PC-9 (cell line): ENCODE results near the gene MYH14. TPM values are rescaled to one million over a fixed set of nuclear protein-coding genes. Genes with fewer than 3 reads are reported as not detected.

Source experiments
- BruUV-seq: library from RNA; stranded (reverse); fragments of 400-500 nt; replicated peaks from 2 replicates; lab custom pipeline; 2021; lab: Mats Ljungman, UMichigan
- CTCF ChIA-PET: fragments of 300-600 bp; sonication (Branson Sonifier 250); formaldehyde crosslinking; loops from one replicate; lab custom pipeline; 2022; ENCODE audit warnings: antibody characterized with exemption; lab: Charles Lee
- POLR2A ChIA-PET: fragments of 300-600 bp; sonication (Branson Sonifier 250); formaldehyde crosslinking; loops from one replicate; lab custom pipeline; 2022; ENCODE audit warnings: antibody characterized with exemption; ENCODE audit not compliant: unreplicated experiment; lab: Charles Lee
- DNase-seq, 2 experiments: peaks; one replicate each; pipeline versions ENCODE4 v3.0.0 to v3.0.0-alpha.2; 2015 to 2022; ENCODE audit warnings: mixed read lengths in 1 of 2
- H2AFZ ChIP-seq: fragments of 200-600 bp; sonication (generic); 2 replicates; pipeline ENCODE4 v1.8.1; 2017; ENCODE audit warnings: antibody characterized with exemption
- H3F3A ChIP-seq: fragments of 200-600 bp; sonication (generic); 2 replicates; pipeline ENCODE4 v1.8.1; 2017; ENCODE audit warnings: antibody characterized with exemption, mild to moderate bottlenecking, low read depth; ENCODE audit not compliant: insufficient read depth
- H3K27ac ChIP-seq: fragments of 200-600 bp; sonication (generic); 2 replicates; pipeline ENCODE4 v1.6.1; 2016; ENCODE audit warnings: mixed run types
- H3K27me3 ChIP-seq: fragments of 200-600 bp; sonication (generic); 2 replicates; pipeline ENCODE4 v1.6.1; 2016; ENCODE audit warnings: low read depth, mixed run types; ENCODE audit not compliant: insufficient read depth
- H3K36me3 ChIP-seq: fragments of 200-600 bp; sonication (generic); 2 replicates; pipeline ENCODE4 v1.6.1; 2016; ENCODE audit warnings: low read depth, mixed run types
- H3K4me1 ChIP-seq: fragments of 200-600 bp; sonication (generic); replicated peaks from 2 replicates; pipeline ENCODE4 v1.6.1; 2016; ENCODE audit warnings: mixed run types; ENCODE audit not compliant: insufficient read depth
- H3K4me2 ChIP-seq: fragments of 200-600 bp; sonication (generic); 2 replicates; pipeline ENCODE4 v1.6.1; 2017; ENCODE audit warnings: mixed run types
- H3K4me3 ChIP-seq: fragments of 200-600 bp; sonication (generic); 2 replicates; pipeline ENCODE4 v1.6.1; 2016; ENCODE audit warnings: mixed run types
- H3K79me2 ChIP-seq: fragments of 200-600 bp; sonication (generic); 2 replicates; pipeline ENCODE4 v1.6.1; 2017; ENCODE audit warnings: low read depth, mixed run types
- H3K9me2 ChIP-seq: fragments of 200-600 bp; sonication (generic); 2 replicates; pipeline ENCODE4 v1.8.1; 2017; ENCODE audit warnings: mild to moderate bottlenecking; ENCODE audit not compliant: insufficient read depth
- H3K9me3 ChIP-seq: fragments of 200-600 bp; sonication (generic); 2 replicates; pipeline ENCODE4 v1.8.1; 2016; ENCODE audit warnings: low read depth; ENCODE audit not compliant: insufficient read depth
- H4K20me1 ChIP-seq: fragments of 200-600 bp; sonication (generic); 2 replicates; pipeline ENCODE4 v1.8.1; 2017; ENCODE audit not compliant: insufficient read depth
- CTCF ChIP-seq: fragments of 200-600 bp; sonication (generic); conservative IDR thresholded peaks from 2 replicates; pipeline ENCODE4 v1.6.1; 2017; ENCODE audit warnings: mixed run types, antibody characterized with exemption, mild to moderate bottlenecking, moderate library complexity
- EZH2 ChIP-seq: fragments of 200-600 bp; sonication (generic); IDR thresholded peaks from 2 replicates; pipeline ENCODE4 v1.8.0; 2017; ENCODE audit warnings: antibody characterized with exemption, low read depth
- intact Hi-C: fragments of 100-400 bp; cut with micrococcal nuclease; formaldehyde crosslinking; loops from one replicate; pipeline ENCODE4 v1.10.0; 2022; ENCODE audit not compliant: unreplicated experiment
- total RNA-seq: library from RNA; stranded (reverse); gene quantifications from 2 replicates; pipeline ENCODE4 v1.2.3, GENCODE V29; 2021

MYH14 gene
- total RNA-seq, 1 experiment from 2014 or later: 115 TPM

- TF ChIP-seq CTCF (no peak), EZH2 (no peak)
- POLR2A ChIA-PET: interaction anchor here (0.7 kb wide), 1 partner anchor 23 kb away, joined by 16 read pairs; no protein-coding TSS in a partner anchor
- Histone ChIP-seq H3K4me1 (peaks cover 8% of the 10 kb centered on the region; the same call in 1 of the 2 replicates), H3K79me2 (no peaks in the 10 kb centered on the region), H3K4me3 (no peak overlapping the region), H4K20me1 (no peaks in the 10 kb centered on the region), H3K27me3 (no peaks in the 10 kb centered on the region), H3K36me3 (no peaks in the 10 kb centered on the region), H2AFZ (no peak overlapping the region), H3K4me2 (no peak overlapping the region), H3K9me3 (no peaks in the 10 kb centered on the region), H3F3A (peaks cover 8% of the 10 kb centered on the region; the same call in 1 of the 2 replicates), H3K9me2 (no peaks in the 10 kb centered on the region), H3K27ac (no peak overlapping the region)
- BruUV-seq: no TSS peak
- CTCF ChIA-PET: no interaction called here
- intact Hi-C loops: no loop called here
- DNase-seq: no peak
Observed at GRCh38 chr19:50197348-50197747, 6.1 kb upstream of the MYH14 start.

- H3K4me3 ChIP-seq: no peak overlapping the region
- no peaks in the 10 kb centered on the region for H3K9me3 ChIP-seq
- no peaks in the 10 kb centered on the region for H4K20me1 ChIP-seq
- no peaks in the 10 kb centered on the region for H3K27me3 ChIP-seq
- peaks cover 8% of the 10 kb centered on the region; the same call in 1 of the 2 replicates for H3F3A ChIP-seq
- no peaks in the 10 kb centered on the region; the same call in 1 of the 2 replicates for H3K79me2 ChIP-seq
- BruUV-seq: no TSS peak
- no peaks in the 10 kb centered on the region for H3K36me3 ChIP-seq
- ChIA-PET CTCF (interaction anchor here (0.6 to 0.7 kb wide), 3 partner anchors 102 to 711 kb away, joined by 3 to 6 read pairs (median 5); no protein-coding TSS in a partner anchor), POLR2A (no interaction called here)
- TF ChIP-seq EZH2: no peak
- no peak for TF ChIP-seq CTCF
- no peaks in the 10 kb centered on the region for H3K9me2 ChIP-seq
- no peak overlapping the region for H2AFZ ChIP-seq
- no peak overlapping the region for H3K4me2 ChIP-seq
- intact Hi-C loops: no loop called here
- H3K27ac ChIP-seq: no peak overlapping the region
- no peak for DNase-seq
- peaks cover 14% of the 10 kb centered on the region for H3K4me1 ChIP-seq
Observed at GRCh38 chr19:50198431-50199258, 4.8 kb upstream of the MYH14 start.

GRCh38 chr19:50199259-50199555 lies 4.2 kb upstream of the MYH14 start:
- DNase-seq: no peak
- TF ChIP-seq CTCF: no peak
- TF ChIP-seq EZH2: no peak
- H3K4me3 ChIP-seq: no peak overlapping the region
- no peaks in the 10 kb centered on the region for H3K27me3 ChIP-seq
- intact Hi-C loops: no loop called here
- no peaks in the 10 kb centered on the region for H4K20me1 ChIP-seq
- POLR2A ChIA-PET: no interaction called here
- no peaks in the 10 kb centered on the region for H3K36me3 ChIP-seq
- no TSS peak for BruUV-seq
- no peaks in the 10 kb centered on the region for H3K9me2 ChIP-seq
- no peak overlapping the region for H2AFZ ChIP-seq
- peaks cover 17% of the 10 kb centered on the region for H3K4me1 ChIP-seq
- peaks cover 9% of the 10 kb centered on the region; the same call in 1 of the 2 replicates for H3F3A ChIP-seq
- peaks cover 6% of the 10 kb centered on the region for H3K79me2 ChIP-seq
- H3K9me3 ChIP-seq: no peaks in the 10 kb centered on the region
- H3K27ac ChIP-seq: no peak overlapping the region
- CTCF ChIA-PET: no interaction called here
- no peak overlapping the region for H3K4me2 ChIP-seq
